ENCODE results near the gene PLSCR4. TPM values are rescaled to one million over a fixed set of nuclear protein-coding genes. Genes with fewer than 3 reads are reported as not detected.

Gene PLSCR4
- total RNA-seq, 1 donor from 2014 or later = 3.6 TPM

DNA sequence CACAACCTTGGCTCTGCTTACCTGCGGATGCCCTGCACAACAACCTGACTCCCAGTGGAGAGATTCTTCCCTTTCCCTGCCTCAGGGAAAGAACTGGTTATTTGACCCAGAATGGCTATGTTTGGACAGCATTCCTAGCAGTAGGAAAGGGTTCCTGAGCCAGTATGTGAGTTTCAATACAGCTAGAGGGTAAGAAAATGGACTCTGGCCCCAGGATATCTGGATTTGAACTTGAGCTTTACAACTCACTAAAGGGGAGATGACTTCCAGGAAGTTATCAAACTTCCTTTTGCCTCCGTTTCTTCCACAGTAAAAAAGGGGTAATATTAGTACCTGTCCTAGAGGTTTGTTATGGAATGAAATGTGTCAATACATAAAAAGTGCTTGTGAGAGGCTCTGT is 28.1 kb upstream of the PLSCR4 start:
- H3K36me3 ChIP-seq (ENCODE audit: control insufficient read depth, insufficient read depth, low read length) = no peaks in the 10 kb centered on the region
- TF ChIP-seq, protein P1, sequence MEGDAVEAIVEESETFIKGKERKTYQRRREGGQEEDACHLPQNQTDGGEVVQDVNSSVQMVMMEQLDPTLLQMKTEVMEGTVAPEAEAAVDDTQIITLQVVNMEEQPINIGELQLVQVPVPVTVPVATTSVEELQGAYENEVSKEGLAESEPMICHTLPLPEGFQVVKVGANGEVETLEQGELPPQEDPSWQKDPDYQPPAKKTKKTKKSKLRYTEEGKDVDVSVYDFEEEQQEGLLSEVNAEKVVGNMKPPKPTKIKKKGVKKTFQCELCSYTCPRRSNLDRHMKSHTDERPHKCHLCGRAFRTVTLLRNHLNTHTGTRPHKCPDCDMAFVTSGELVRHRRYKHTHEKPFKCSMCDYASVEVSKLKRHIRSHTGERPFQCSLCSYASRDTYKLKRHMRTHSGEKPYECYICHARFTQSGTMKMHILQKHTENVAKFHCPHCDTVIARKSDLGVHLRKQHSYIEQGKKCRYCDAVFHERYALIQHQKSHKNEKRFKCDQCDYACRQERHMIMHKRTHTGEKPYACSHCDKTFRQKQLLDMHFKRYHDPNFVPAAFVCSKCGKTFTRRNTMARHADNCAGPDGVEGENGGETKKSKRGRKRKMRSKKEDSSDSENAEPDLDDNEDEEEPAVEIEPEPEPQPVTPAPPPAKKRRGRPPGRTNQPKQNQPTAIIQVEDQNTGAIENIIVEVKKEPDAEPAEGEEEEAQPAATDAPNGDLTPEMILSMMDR (IDR thresholded peaks at IDR 0.05; ENCODE audit: insufficient read depth, low read length, poor library complexity, severe bottlenecking) = no peak
- H3K27me3 ChIP-seq (ENCODE audit: control insufficient read depth, insufficient read depth, low read length) = no peaks in the 10 kb centered on the region
- DNase-seq (ENCODE audit: low read depth) = no peak
- no peak overlapping the region for H3K4me3 ChIP-seq (ENCODE audit: low read depth, low read length)

DNA sequence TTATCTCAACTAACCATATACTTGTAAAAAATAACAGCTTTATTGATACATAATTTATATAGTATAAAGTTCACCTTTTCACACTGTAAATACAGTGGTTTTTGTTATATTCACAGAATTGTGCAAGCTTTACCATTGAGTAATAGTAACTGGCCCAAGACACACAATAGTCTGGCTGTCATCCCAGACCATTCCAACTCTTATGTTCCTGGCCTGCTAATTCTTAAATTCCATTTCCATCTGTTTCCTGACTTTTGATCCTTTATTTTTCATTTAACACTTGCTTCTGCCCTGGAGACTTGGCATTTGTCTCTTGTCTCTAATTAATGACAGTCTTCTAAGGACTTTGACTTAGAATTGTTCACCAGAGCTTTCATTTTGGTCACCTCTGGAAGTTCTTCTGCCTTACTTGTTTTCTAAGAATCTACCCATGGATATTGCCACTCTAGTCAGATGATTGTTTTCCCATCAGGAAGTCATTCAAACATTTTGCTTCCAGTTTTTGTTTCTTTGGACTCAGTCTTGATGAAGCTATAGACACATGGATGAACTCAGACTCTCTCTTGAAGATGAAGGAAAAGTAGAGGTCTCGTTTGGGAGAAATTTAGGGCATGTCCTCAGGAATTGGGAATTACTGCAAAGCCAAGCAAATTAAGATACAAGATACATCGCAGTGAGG is 27.2 kb upstream of the PLSCR4 start:
- peak; percentile 4 for DNase-seq (ENCODE audit: low read depth)
- no peaks in the 10 kb centered on the region for H3K27me3 ChIP-seq (ENCODE audit: control insufficient read depth, insufficient read depth, low read length)
- no peaks in the 10 kb centered on the region for H3K36me3 ChIP-seq (ENCODE audit: control insufficient read depth, insufficient read depth, low read length)
- H3K4me3 ChIP-seq (ENCODE audit: low read depth, low read length) = no peak overlapping the region
- TF ChIP-seq, protein P1 (IDR thresholded peaks at IDR 0.05; ENCODE audit: insufficient read depth, low read length, poor library complexity, severe bottlenecking) = no peak

DNA sequence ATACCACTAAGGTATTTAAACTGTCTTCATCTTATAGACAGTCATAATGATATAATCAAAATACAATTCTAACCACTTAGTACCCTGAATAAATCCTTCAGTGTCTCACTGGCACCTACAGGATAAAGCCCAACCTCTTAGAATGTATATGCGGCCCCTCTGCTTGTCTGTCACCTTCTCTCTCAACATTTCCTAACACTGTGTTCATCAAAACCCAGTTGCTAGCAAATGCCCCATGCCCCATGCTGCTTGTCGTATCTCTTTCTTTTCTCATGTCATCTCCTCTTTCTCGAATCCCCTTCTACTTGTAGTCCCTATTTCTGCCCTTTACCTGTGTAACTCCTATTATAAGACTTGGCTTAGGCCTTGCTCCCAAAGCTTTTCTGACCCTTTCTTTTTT is 24.6 kb upstream of the PLSCR4 start:
- Histone ChIP-seq H3K27me3 (ENCODE audit: control insufficient read depth, insufficient read depth, low read length) (no peaks in the 10 kb centered on the region), H3K36me3 (ENCODE audit: control insufficient read depth, insufficient read depth, low read length) (no peaks in the 10 kb centered on the region), H3K4me3 (ENCODE audit: low read depth, low read length) (no peak overlapping the region)
- TF ChIP-seq, protein P1 (IDR thresholded peaks at IDR 0.05; ENCODE audit: insufficient read depth, low read length, poor library complexity, severe bottlenecking) = no peak
- no peak for DNase-seq (ENCODE audit: low read depth)

DNA sequence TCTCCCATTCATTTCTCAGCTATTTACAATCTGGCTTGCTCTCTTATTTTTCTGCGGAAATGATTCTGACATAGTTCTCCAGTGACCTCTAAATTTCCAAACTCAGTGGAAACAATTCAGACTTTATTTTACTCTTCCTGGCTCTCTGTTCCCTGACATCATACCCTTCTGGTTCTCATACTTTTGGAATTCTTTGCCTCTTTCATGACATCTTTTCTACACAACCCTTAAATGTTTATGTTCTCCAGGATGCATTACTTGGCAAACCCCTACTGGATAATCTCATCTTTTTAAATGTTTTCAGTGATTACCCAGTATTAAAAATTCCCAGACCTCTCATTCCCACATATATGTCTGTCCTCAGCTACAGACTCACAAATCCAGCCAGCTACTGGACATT is 23.9 kb upstream of the PLSCR4 start:
- Histone ChIP-seq H3K27me3 (ENCODE audit: control insufficient read depth, insufficient read depth, low read length) (no peaks in the 10 kb centered on the region), H3K36me3 (ENCODE audit: control insufficient read depth, insufficient read depth, low read length) (no peaks in the 10 kb centered on the region), H3K4me3 (ENCODE audit: low read depth, low read length) (no peak overlapping the region)
- DNase-seq (ENCODE audit: low read depth) = no peak
- TF ChIP-seq, protein P1 (IDR thresholded peaks at IDR 0.05; ENCODE audit: insufficient read depth, low read length, poor library complexity, severe bottlenecking) = no peak

DNA sequence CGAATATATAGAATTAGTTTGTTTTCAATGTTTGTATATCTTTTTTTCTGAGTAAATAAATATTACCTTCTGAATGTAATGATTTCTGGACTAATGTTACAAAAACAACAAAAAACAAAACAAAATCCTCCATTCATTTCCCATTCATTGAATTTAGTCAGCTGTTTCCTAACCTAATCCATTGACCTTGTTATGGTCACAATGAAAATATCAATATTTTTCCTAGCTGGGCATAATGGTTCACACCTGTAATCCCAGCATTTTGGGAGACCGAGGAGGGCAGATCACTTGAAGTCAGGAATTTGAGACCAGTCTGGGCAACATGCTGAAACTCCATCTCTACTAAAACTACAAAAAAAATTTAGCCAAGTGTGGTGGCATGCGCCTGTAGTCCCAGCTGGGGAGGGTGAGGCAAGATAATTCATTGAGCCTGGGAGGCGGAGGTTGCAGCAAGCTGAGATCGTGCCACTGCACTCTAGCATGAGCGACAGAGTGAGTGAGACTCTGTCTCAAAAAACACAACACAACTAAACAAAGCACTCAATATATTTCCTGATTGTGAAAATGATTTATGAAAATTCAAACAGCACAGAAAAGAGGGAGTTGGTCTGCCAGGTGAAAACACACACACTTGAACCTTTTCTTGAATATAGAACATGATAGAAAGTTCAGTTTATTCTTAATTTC is 23.0 kb upstream of the PLSCR4 start:
- Histone ChIP-seq H3K4me3 (ENCODE audit: low read depth, low read length) (no peak overlapping the region), H3K36me3 (ENCODE audit: control insufficient read depth, insufficient read depth, low read length) (no peaks in the 10 kb centered on the region), H3K27me3 (ENCODE audit: control insufficient read depth, insufficient read depth, low read length) (no peaks in the 10 kb centered on the region)
- no peak for DNase-seq (ENCODE audit: low read depth)
- TF ChIP-seq, protein P1 (IDR thresholded peaks at IDR 0.05; ENCODE audit: insufficient read depth, low read length, poor library complexity, severe bottlenecking) = no peak
